HEK293 (cell line): ENCODE results near the gene SRRM2.

Experiments used
- ZBTB7A ChIP-seq: fragments of 450-650 bp; formaldehyde crosslinking; IDR thresholded peaks from 2 replicates; pipeline ENCODE4 v1.5.1; 2016; ENCODE audit warnings: low read depth, missing biosample characterization, missing genetic modification characterization
- ZNF274 ChIP-seq, 2 experiments: fragments of 200-500 bp in 1 of 2; fragments of 450-650 bp in 1 of 2; sonication (Bioruptor generic) in 1 of 2; formaldehyde crosslinking in 1 of 2; IDR thresholded peaks; 2 replicates each; pipeline versions ENCODE4 v1.5.1 to v1.6.1; 2014 to 2016; ENCODE audit warnings: borderline replicate concordance in 1 of 2, inconsistent platforms in 1 of 2, low read length in 1 of 2, missing biosample characterization in 1 of 2, missing genetic modification characterization in 1 of 2
- ZNF777 ChIP-seq: fragments of 450-650 bp; formaldehyde crosslinking; IDR thresholded peaks from 2 replicates; pipeline ENCODE4 v1.5.1; 2017; ENCODE audit warnings: missing biosample characterization, missing genetic modification characterization, borderline replicate concordance
- TF ChIP-seq, protein P1 (sequence below): fragments of 450-650 bp; formaldehyde crosslinking; IDR thresholded peaks from 2 replicates; pipeline ENCODE4 v1.5.1; 2016; ENCODE audit warnings: missing biosample characterization, missing genetic modification characterization
- TF ChIP-seq, protein P2 (sequence below): fragments of 450-650 bp; formaldehyde crosslinking; IDR thresholded peaks from 2 replicates; pipeline ENCODE4 v1.5.1; 2017; ENCODE audit warnings: missing biosample characterization, missing genetic modification characterization
- TF ChIP-seq, protein P3 (sequence below): fragments of 450-650 bp; formaldehyde crosslinking; IDR thresholded peaks from 2 replicates; pipeline ENCODE4 v1.5.1; 2016; ENCODE audit warnings: missing biosample characterization, missing genetic modification characterization

DNA sequence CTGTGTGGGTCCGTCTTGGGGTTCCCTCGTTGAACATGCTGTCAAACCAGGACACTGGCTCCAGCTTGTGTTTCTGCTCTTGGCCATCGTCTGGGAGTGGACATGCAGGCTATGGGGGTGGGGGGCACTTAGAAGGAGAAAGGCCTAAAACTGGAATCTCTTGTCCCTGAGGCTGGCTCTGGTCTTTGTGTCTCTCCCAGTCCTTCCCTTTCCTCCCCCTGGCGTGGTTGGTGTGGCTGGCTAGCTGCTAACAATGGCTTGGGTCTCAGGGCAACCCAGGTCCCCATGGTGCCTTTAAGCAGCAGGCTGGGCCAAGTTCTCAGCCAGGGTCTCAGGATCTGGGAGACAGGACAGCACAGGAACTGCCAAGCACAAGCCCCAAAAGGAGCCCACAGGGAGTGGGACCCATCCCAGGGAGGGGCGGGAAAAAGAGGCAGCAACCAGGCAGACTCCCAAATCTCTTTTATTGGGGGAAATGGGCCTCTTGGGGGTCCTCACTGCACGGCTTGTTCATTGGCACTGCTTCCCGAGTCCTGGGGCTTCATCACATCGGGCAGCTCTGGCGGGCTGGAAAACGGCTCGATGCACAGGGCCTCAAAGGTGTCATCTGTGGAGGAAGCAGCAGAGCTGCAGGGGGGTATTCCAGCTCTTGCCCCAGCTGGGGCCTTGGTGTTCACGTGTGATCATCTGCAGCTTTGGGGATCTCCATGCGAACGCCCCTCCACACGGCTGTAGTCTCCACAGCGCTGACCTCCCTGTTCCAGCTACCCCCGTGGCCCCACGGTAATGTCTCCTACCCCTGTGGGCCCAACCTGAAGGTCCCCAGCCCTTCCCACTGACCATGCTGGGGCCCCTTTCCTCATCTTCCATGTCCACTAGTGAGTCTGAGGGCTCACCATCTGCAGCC is 19.3 kb downstream of the SRRM2 start:
- TF ChIP-seq ZNF274 (IDR thresholded peaks at IDR 0.05; ENCODE audit: low read length): no peak
- no peak for TF ChIP-seq ZNF274 (tag by site-specific recombination; IDR thresholded peaks at IDR 0.05; ENCODE audit: borderline replicate concordance)
- TF ChIP-seq, protein P1, sequence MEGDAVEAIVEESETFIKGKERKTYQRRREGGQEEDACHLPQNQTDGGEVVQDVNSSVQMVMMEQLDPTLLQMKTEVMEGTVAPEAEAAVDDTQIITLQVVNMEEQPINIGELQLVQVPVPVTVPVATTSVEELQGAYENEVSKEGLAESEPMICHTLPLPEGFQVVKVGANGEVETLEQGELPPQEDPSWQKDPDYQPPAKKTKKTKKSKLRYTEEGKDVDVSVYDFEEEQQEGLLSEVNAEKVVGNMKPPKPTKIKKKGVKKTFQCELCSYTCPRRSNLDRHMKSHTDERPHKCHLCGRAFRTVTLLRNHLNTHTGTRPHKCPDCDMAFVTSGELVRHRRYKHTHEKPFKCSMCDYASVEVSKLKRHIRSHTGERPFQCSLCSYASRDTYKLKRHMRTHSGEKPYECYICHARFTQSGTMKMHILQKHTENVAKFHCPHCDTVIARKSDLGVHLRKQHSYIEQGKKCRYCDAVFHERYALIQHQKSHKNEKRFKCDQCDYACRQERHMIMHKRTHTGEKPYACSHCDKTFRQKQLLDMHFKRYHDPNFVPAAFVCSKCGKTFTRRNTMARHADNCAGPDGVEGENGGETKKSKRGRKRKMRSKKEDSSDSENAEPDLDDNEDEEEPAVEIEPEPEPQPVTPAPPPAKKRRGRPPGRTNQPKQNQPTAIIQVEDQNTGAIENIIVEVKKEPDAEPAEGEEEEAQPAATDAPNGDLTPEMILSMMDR (tag by site-specific recombination): no peak
- TF ChIP-seq, protein P2, sequence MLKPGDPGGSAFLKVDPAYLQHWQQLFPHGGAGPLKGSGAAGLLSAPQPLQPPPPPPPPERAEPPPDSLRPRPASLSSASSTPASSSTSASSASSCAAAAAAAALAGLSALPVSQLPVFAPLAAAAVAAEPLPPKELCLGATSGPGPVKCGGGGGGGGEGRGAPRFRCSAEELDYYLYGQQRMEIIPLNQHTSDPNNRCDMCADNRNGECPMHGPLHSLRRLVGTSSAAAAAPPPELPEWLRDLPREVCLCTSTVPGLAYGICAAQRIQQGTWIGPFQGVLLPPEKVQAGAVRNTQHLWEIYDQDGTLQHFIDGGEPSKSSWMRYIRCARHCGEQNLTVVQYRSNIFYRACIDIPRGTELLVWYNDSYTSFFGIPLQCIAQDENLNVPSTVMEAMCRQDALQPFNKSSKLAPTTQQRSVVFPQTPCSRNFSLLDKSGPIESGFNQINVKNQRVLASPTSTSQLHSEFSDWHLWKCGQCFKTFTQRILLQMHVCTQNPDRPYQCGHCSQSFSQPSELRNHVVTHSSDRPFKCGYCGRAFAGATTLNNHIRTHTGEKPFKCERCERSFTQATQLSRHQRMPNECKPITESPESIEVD: no peak
- TF ChIP-seq ZBTB7A (tag by site-specific recombination): no peak
- TF ChIP-seq, protein P3, sequence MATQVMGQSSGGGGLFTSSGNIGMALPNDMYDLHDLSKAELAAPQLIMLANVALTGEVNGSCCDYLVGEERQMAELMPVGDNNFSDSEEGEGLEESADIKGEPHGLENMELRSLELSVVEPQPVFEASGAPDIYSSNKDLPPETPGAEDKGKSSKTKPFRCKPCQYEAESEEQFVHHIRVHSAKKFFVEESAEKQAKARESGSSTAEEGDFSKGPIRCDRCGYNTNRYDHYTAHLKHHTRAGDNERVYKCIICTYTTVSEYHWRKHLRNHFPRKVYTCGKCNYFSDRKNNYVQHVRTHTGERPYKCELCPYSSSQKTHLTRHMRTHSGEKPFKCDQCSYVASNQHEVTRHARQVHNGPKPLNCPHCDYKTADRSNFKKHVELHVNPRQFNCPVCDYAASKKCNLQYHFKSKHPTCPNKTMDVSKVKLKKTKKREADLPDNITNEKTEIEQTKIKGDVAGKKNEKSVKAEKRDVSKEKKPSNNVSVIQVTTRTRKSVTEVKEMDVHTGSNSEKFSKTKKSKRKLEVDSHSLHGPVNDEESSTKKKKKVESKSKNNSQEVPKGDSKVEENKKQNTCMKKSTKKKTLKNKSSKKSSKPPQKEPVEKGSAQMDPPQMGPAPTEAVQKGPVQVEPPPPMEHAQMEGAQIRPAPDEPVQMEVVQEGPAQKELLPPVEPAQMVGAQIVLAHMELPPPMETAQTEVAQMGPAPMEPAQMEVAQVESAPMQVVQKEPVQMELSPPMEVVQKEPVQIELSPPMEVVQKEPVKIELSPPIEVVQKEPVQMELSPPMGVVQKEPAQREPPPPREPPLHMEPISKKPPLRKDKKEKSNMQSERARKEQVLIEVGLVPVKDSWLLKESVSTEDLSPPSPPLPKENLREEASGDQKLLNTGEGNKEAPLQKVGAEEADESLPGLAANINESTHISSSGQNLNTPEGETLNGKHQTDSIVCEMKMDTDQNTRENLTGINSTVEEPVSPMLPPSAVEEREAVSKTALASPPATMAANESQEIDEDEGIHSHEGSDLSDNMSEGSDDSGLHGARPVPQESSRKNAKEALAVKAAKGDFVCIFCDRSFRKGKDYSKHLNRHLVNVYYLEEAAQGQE (tag by site-specific recombination): no peak
- TF ChIP-seq ZNF777: no peak
